ENCODE measurements around the gene TMEM271.

TMEM271 gene

GRCh38 chr4:576245-576821 lies at the start of gene TMEM271:
Gene TMEM271, minus strand, starts transcription at chr4:576295. Its CDS starts 233 bp downstream, at chr4:576062.
- no peak for DNase-seq

GRCh38 chr4:625631-626161 lies 49.6 kb upstream of the TMEM271 start:
- no peak for DNase-seq

- no peak for DNase-seq
These were observed 48.9 kb upstream of the TMEM271 start, which contains the start of gene PDE6B for GRCh38 chr4:624705-625590. Gene PDE6B, plus strand, starts transcription at chr4:625573. Its CDS starts 54 bp downstream, at chr4:625627.

GRCh38 chr4:623914-624566 lies 47.9 kb upstream of the TMEM271 start:
- no peak for DNase-seq

- DNase-seq = no peak
These were observed 47.2 kb upstream of the TMEM271 start for GRCh38 chr4:622996-623913.

- DNase-seq = no peak
These were observed 46.2 kb upstream of the TMEM271 start for GRCh38 chr4:622071-622995.

GRCh38 chr4:621296-622070 lies 45.4 kb upstream of the TMEM271 start:
- DNase-seq = no peak

- no peak for DNase-seq
These were observed 44.8 kb upstream of the TMEM271 start for GRCh38 chr4:620851-621261.

GRCh38 chr4:620201-620600 lies 44.1 kb upstream of the TMEM271 start:
- DNase-seq = no peak

- DNase-seq = no peak
These were observed 41.8 kb upstream of the TMEM271 start for GRCh38 chr4:617644-618641.

- DNase-seq = no peak
These were observed 41.0 kb upstream of the TMEM271 start for GRCh38 chr4:616911-617643.

GRCh38 chr4:616091-616490 lies 40.0 kb upstream of the TMEM271 start:
- no peak for DNase-seq

- no peak for DNase-seq
These were observed 37.0 kb upstream of the TMEM271 start for GRCh38 chr4:613126-613525.

- no peak for DNase-seq
These were observed 36.6 kb upstream of the TMEM271 start for GRCh38 chr4:612749-613125.

GRCh38 chr4:612052-612748 lies 36.1 kb upstream of the TMEM271 start:
- DNase-seq = no peak

GRCh38 chr4:610411-611261 lies 34.5 kb upstream of the TMEM271 start:
- DNase-seq = no peak

Measured in NCI-H1048 (cell line).